Jurkat, Clone E6-1 (cell line): ENCODE data around the gene ZNF385C.

Experiments
- DNase-seq: peaks from one replicate; pipeline ENCODE4 v3.0.0-alpha.2; 2011; ENCODE audit warnings: low read depth, low spot score
- H3K4me3 ChIP-seq: 2 replicates; pipeline ENCODE4 v1.5.1; 2011; ENCODE audit warnings: mild to moderate bottlenecking, low read length, control low read depth, moderate library complexity

Gene ZNF385C

GRCh38 chr17:42087736-42088705 lies 10.3 kb downstream of the ZNF385C start:
- DNase-seq, result no peak

GRCh38 chr17:42087042-42087701 lies 11.1 kb downstream of the ZNF385C start:
- no peak overlapping the region for H3K4me3 ChIP-seq
- no peak for DNase-seq

More at GRCh38 chr17:42087736-42088705, 10.3 kb downstream of the ZNF385C start:
- no peak overlapping the region for H3K4me3 ChIP-seq

GRCh38 chr17:42081516-42082129 lies 16.6 kb downstream of the ZNF385C start:
- no peak overlapping the region for H3K4me3 ChIP-seq

GRCh38 chr17:42079541-42079940 lies 18.7 kb downstream of the ZNF385C start:
- no peak for DNase-seq
- H3K4me3 ChIP-seq, result no peak overlapping the region

More at GRCh38 chr17:42081516-42082129, 16.6 kb downstream of the ZNF385C start:
- no peak for DNase-seq

GRCh38 chr17:42078396-42079043 lies 19.8 kb downstream of the ZNF385C start:
- no peak overlapping the region for H3K4me3 ChIP-seq
- no peak for DNase-seq

- no peak for DNase-seq
- H3K4me3 ChIP-seq, result no peak overlapping the region
These were observed 20.5 kb downstream of the ZNF385C start for GRCh38 chr17:42077755-42078154.

GRCh38 chr17:42076797-42077559 lies 21.3 kb downstream of the ZNF385C start:
- DNase-seq, result no peak
- no peak overlapping the region for H3K4me3 ChIP-seq

- H3K4me3 ChIP-seq, result no peak overlapping the region
- no peak for DNase-seq
These were observed 22.5 kb downstream of the ZNF385C start for GRCh38 chr17:42075789-42076188.

GRCh38 chr17:42072323-42073187 lies 25.7 kb downstream of the ZNF385C start:
- peak overlapping the region; percentile 77 for H3K4me3 ChIP-seq

GRCh38 chr17:42071810-42072209 lies 26.5 kb downstream of the ZNF385C start:
- DNase-seq, result peak; percentile 62
- peak overlapping the region; percentile 77 for H3K4me3 ChIP-seq

More at GRCh38 chr17:42072323-42073187, 25.7 kb downstream of the ZNF385C start:
- peak; percentile 44 for DNase-seq

GRCh38 chr17:42068979-42069378 lies 29.3 kb downstream of the ZNF385C start:
- H3K4me3 ChIP-seq, result no peak overlapping the region
- DNase-seq, result no peak

- peak; percentile 56 for DNase-seq
These were observed 30.7 kb downstream of the ZNF385C start for GRCh38 chr17:42067371-42068091.

GRCh38 chr17:42065201-42065600 lies 33.1 kb downstream of the ZNF385C start:
- peak; percentile 60 for DNase-seq
- no peak overlapping the region for H3K4me3 ChIP-seq

More at GRCh38 chr17:42067371-42068091, 30.7 kb downstream of the ZNF385C start:
- no peak overlapping the region for H3K4me3 ChIP-seq

- H3K4me3 ChIP-seq, result no peak overlapping the region
- DNase-seq, result no peak
These were observed 35.6 kb downstream of the ZNF385C start for GRCh38 chr17:42062681-42063080.

- DNase-seq, result no peak
- H3K4me3 ChIP-seq, result no peak overlapping the region
These were observed 36.4 kb downstream of the ZNF385C start for GRCh38 chr17:42061646-42062487.

GRCh38 chr17:42060231-42060630 lies 38.0 kb downstream of the ZNF385C start:
- no peak for DNase-seq
- H3K4me3 ChIP-seq, result no peak overlapping the region
